ENCODE data around the gene C10orf62.
"Not testable (repeated sequence)": the region's sequence is repeated elsewhere in the genome, so short reads cannot be mapped to it uniquely, and the experiment has no call there.

The C10orf62 gene

DNA sequence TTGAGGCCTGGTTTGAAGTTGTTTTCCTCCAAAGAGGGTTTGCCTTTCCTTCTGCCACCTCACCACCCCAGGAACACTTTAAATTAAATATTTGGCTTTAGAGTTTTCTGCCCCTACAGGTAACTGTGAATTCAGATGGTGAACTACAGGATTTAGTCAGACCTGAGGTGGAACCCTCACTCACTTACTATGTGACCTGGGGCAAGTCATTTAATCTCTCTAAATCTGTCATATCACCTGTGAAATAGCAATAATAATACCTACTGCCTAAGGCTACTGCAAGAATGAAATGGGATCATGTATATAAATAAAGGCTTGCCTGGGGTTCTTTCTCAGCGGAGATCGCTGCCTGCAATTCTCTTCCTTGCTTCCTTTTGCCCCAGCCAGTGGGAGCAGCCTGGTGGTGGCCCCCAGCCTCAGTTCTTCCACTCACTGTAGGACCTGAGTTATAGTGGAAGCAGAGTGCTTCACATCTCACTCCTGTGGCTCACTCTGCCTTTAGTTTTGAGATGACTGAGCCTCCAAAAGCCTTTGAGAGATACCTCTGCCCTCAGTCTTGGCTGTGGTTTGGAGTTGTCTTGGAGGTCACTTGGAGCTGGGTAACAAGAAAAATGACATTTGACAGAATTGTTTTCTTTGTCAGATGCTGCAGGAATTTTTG lies 23.1 kb upstream of the C10orf62 start:
- no peak for DNase-seq

GRCh38 chr10:97567891-97568290 lies 21.6 kb upstream of the C10orf62 start:
- DNase-seq = no peak

DNA sequence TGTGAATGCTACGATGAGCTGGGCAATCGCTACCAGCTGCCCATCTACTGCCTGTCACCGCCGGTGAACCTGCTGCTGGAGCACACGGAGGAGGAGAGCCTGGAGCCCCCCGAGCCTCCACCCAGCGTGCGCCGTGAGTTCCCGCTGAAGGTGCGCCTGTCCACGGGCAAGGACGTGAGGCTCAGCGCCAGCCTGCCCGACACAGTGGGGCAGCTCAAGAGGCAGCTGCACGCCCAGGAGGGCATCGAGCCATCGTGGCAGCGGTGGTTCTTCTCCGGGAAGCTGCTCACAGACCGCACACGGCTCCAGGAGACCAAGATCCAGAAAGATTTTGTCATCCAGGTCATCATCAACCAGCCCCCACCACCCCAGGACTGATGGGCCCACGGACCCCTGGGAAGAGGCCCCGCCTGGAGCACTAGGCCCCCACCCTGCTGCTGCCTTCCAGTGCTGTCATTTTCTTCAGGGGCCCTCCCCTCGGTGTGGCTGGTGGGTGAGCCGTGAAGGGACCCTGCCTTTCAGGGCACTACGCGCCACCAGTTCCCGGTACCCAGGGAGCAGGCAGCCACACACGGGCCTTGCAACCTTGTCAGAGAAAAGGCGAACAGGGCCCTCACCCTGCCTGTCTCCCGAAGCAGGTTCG lies 19.3 kb upstream of the C10orf62 start:
- no peak for DNase-seq

- no peak for DNase-seq
Measured at GRCh38 chr10:97570789-97571471, 18.6 kb upstream of the C10orf62 start.

DNA sequence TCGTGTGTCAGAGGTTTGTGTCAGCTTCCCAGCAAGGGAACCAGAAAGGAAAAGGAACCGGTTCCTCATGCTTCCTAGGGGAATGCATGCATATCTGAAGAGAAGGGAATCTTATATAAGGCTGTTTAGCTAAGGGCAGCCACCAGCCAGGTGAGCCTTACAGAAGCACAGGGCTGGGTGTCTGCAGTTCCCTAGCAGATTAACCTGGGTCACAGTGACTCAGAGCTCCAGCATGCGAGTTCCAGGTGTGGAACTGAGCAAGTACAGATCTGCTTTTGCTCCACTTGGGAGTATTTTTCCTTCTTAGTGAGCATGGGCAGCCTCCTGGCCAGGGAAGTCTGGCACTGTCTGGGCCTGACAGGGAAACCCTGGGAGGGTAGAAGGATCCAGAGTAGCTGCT lies 17.9 kb upstream of the C10orf62 start:
- DNase-seq = no peak

DNA sequence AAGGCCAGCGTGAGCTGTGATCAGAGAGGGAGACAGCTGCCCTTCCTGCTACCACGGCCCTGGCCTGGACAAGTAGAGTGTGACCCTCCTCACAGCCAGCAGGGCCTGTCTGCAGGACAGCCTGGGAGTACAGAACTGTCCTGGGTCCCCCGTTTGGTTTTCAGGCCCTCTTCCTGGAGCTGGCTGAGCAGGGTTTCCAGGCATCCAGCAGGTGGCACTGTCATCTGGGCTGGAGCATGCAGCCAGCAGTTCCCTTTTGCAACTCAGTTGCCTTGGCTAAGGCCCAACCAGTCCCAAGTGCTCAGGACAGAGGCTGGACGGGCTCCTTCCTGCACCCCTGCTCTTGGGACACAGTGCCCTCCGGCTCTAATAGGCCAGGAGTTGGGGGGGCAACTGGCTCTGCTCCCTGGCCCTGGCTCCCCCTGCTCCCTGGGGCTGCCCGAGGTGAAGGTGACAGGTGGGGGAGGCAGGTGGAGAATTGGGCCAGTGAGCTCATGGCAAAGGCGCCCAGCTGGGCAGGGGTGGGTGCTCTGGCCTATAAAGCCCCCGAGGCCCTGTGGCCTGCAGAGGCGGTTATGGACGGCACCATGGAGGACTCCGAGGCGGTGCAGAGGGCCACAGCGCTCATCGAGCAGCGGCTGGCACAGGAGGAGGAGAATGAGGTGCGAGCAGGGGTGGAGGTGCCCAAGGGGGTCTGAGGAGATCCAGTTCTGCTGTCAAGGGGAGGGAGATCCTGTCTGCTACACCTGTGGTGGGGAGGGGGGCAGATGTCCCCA lies 17.1 kb upstream of the C10orf62 start, which contains the start of gene ANKRD2:
TSS of gene ANKRD2 (plus strand) at position 566 of the 776 bp plus-strand sequence. CDS start at position 576, 10 bp downstream.
- peak; percentile 59 for DNase-seq

- DNase-seq = no peak
Measured at GRCh38 chr10:97573021-97573420, 16.5 kb upstream of the C10orf62 start.

DNA sequence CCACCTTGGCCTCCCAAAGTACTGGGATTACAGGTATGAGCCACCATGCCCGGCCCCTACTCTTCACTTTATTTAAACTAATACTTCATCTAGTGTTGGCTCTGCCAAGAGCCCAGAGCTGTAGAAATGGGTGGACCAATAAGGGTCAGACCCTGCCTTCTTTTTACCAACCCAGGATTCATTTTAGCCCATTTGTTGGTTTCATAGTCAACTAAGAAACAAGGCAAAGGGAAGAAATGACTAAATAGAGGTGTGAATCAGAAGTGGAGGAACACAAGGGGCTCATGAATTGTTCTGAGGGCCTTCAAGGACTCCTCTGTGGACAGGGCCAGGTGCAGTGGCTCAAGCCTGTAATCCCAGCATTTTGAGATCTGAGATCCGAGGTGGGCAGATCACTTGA lies 15.8 kb upstream of the C10orf62 start:
- no peak for DNase-seq

DNA sequence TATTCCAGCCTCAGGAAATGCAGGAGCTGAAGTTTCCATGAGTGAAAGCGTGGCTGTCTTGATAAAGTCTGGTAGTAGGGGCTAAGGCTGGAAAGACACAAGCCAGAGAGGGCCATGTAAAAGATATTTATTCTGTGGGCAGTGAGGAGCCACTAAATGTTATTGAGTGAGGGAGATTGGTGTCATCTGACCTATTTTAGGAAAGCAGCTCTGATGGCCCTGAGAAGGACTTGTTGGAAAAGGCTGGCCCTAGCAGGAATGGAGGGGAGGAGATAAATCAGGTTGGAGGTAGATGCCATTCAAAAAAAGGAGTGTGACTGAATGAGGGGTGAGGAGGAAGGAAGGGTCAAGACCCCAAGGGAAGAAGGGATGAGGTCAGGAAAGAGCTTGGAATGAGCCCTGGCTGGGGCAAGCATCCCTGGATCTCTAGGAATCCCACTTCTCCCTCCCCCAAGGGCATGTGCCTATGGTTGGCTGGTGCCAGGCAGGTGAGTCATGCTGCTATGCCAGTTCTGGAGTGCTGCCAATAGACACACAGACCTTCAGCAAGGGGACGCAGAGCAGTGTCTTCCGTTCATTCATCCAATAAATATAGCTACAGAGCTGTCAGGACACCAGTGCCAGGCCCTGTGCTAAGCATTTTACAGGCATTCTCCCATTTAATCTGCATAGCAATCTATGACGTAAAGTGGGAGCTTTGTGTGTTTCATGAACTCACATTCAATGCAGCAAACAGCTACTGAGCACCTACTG lies 15.0 kb upstream of the C10orf62 start:
- DNase-seq = no peak

GRCh38 chr10:97575127-97575668 lies 14.3 kb upstream of the C10orf62 start:
- no peak for DNase-seq

- DNase-seq = not testable (repeated sequence)
Measured at GRCh38 chr10:97576487-97576886, 13.0 kb upstream of the C10orf62 start.

GRCh38 chr10:97577701-97578100 lies 11.8 kb upstream of the C10orf62 start:
- no peak for DNase-seq

DNA sequence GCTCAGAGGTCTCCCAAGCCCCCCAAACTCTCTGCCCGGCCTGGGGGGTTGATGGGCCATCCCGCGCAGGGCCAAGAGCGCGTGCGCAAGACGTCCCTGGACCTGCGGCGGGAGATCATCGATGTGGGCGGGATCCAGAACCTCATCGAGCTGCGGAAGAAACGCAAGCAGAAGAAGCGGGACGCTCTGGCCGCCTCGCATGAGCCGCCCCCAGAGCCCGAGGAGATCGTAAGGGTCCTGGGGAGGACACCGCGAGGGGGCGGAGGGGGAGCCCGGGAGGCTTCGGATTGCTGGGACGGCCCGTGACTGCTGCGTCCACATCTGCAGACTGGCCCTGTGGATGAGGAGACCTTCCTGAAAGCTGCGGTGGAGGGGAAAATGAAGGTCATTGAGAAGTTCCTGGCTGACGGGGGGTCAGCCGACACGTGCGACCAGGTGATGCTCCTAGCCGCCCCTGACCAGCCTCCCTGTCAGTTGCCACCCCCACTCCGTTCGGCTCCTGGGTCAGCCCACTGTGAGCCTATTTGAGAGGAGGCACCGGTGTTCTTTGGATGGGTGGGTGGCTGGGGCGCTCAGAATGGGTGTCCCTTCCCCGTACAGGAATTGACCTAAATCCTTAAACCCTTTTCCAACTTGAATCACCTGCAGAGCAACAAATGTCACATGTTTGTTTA lies 11.2 kb upstream of the C10orf62 start:
- no peak for DNase-seq

GRCh38 chr10:97580421-97581367 lies 8.8 kb upstream of the C10orf62 start:
- no peak for DNase-seq

DNA sequence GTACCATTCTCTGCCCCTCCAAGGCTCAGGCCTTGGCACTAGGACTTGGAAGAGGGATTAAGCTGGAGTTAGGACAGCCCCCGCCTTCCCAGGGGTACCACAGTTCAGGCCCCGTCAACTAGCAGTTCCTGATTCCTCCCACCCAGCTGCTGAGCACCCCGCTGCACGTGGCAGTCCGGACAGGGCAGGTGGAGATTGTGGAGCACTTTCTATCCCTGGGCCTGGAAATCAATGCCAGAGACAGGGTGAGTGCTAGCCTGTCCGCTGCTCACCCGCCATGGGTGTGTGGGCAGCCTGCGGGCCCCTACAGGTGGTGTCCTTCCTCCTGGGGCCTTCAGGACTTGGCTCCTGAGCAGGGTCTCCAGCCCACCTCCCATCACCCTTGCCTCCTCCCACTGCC lies 7.4 kb upstream of the C10orf62 start:
- no peak for DNase-seq

DNA sequence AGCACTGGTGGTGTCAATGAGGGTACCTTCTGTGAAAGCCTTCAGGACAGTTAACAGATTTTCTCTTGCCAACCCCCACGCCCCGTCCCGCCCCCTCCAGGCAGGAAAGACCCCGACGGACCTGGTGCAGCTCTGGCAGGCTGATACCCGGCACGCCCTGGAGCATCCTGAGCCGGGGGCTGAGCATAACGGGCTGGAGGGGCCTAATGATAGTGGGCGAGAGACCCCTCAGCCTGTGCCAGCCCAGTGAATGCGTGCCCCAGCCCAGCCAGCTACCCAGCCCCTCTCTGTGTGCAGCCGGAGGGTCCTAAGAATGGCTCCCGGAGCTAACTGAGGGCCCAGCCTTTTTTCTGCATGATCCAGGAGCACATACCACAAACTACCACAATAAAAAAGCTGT lies 6.0 kb upstream of the C10orf62 start:
- no peak for DNase-seq

- peak; percentile 50 for DNase-seq
Measured at GRCh38 chr10:97584060-97584797, 5.3 kb upstream of the C10orf62 start, which contains the start of gene HOGA1. HOGA1 (plus strand) TSS chr10:97584389; CDS start chr10:97584704, 315 bp downstream.

DNA sequence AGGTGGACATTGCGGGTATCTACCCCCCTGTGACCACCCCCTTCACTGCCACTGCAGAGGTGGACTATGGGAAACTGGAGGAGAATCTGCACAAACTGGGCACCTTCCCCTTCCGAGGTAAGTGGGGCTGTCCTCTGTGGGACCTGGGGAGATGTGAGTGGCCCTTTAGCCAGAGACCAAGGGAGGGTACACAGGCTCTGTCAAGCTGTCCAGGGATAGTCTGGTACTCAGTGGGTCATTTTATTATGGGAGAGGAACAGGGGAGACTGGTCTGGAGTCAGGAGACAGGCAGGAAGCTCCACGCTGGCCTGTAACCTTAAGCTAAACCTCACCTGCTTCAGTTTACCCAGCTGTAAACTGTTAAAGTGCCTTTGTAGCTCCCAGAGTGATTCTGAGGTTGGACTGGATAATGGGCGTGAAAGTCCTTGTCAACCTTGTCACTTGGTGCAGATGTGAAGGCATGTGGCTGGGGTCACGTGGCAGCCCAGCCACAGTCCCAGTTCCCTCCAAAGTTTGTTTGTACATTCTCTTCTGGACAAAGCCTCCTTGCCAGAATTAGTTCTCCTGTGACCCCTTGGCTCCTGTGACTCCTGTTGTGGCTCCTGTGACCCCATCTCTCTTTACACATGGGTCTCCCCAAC lies 4.6 kb upstream of the C10orf62 start:
- no peak for DNase-seq

- DNase-seq = no peak
Measured at GRCh38 chr10:97585439-97585811, 4.1 kb upstream of the C10orf62 start.
